GM21390 (cell line): ENCODE data around the gene CFAP299.
A peak's percentile ranks its signal among the peaks of the same experiment; 100 is the strongest.
"Not testable (repeated sequence)": the region's sequence is repeated elsewhere in the genome, so short reads cannot be mapped to it uniquely, and the experiment has no call there.

Experiments used
- ATAC-seq: cut with Tn5 transposase; IDR thresholded peaks from one replicate; pipeline ENCODE4 v1.9.1; 2021; ENCODE audit not compliant: unreplicated experiment

Gene CFAP299

DNA sequence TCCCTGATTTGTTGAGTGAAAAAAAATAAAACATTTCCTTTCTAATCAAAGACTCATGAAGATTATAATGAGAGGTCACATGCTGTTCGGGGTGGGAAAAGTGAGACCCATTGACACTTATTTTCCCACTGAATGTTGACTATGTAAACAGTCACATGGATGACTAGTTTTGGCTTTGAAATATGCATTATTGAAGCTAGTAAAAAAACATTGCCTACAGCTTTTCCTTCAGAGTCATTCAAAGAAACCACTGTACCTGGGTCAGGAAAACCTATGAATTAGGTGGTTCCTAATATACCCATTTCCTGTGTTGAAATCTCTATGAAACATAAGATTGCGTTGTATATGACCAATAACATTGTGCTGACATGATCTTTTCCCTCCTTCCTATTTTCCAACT, 251.2 kb downstream of the CFAP299 start:
- no peak for ATAC-seq

DNA sequence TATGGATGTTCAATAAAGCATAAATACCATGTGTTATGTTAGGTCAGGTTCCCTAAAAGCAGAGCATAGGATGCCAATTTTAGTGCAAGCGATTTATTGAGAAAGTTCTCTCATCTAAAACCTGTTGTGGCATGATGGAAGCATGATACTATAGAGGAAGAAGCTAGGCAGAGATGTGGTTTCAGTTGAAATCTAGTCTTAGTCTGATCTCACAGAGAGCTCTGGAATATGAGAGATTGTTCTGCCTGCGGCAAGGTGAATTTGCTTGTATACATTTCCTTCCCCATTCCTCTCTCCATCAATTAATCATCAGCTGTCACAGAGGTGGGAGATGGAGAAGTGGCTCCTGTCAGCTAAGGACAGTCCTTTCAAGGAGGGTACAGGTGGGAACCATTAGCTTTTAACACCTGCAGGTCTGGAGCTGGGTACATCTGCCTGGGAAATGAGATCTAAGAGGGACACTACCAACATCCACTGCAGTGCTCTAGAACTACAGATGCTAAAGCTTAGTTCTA, 252.4 kb downstream of the CFAP299 start:
- ATAC-seq: no peak

- ATAC-seq: peak; percentile 74
These were observed 257.4 kb downstream of the CFAP299 start for GRCh38 chr4:80592950-80593349.

DNA sequence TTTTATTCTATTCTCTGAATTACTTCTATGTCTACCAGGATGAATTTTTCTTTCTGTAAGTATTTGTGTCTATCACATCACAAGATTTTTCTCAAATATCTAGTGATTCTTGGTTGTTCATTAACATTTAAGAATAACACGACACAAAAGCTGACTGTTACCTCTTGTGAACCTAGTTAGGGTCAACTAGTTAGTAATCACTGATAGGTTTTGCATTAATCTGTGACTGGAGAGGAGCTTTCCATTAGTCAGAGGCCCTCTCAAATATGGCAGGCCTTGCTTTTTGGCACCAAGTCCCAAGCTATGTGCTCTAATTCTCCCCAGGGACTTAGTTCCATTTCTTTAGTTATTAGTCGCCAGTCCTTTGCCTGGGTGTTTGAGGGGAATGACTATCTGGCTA, 259.2 kb downstream of the CFAP299 start:
- no peak for ATAC-seq

- ATAC-seq: no peak
These were observed 272.9 kb downstream of the CFAP299 start for GRCh38 chr4:80608281-80608980.

DNA sequence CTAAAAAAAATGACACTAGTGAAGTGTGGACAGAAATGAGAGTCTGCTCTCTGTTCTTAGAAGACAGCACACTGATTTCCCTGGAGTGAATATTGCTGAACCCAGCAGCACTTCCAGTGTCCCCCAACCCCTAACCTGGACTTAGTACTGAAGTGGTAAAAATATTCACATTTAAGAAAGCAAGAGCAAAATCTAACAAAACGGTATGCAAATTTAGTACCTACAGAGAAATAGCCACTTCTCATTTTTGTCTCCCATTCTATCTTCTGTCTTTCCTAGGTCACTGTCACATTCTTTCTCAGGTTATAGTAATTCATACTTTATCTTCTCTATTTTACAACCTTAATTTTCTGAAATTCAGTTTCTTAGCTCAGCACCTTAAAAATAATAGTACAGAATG, 274.7 kb downstream of the CFAP299 start:
- no peak for ATAC-seq

DNA sequence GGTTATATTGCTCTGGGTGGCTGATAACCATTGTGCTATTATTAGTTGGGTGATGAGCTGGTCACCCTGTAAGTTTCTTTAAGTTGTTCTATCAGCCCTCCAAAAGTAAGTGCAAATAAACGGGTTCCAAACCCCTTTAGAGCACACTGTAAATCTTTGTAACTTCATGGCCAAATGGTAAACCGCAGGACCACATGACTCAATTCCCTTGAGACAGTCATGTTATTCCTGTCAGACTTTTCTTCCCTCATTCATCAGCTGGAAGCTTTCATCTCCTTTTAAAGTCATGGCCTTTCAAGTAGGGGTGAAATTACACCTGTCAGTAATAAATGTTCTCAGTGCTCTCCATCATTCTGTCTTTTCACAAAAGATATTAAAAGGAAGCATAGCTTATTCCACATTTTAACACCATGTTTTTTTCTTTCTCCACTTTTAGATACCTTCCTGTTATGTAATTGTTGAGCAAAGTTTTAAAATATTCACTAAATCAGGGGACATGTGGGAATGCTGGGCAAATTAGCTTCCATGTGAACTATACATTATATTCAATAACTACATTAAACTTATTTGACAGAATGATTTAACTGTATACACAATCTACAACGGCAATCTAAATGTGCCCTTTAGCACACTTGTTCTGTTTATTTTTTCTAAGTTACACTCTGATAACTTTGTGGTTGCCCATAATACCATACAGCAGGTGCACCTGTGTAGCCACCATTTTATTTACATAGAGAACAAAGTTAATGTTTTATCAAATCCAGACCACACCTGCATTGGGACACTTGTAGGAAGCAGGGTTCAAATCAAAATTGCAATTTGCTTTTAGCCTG, 275.5 kb downstream of the CFAP299 start:
- ATAC-seq: peak; percentile 79

DNA sequence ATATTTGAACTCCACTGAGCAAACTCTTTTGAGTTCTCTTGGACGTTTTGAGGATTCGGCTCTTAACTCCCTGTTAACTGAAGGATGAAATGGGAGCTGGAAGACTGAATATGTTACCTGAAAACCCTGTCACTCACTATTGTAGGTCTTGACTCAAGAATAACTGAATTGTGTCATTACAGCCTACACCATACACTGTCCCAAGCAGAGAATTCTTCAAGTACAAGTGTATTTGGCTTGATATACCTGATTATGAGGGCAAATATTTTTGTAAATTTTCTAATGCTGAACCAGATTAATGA, 276.1 kb downstream of the CFAP299 start:
- peak; percentile 5 for ATAC-seq

- no peak for ATAC-seq
These were observed 277.9 kb downstream of the CFAP299 start for GRCh38 chr4:80613470-80613869.

DNA sequence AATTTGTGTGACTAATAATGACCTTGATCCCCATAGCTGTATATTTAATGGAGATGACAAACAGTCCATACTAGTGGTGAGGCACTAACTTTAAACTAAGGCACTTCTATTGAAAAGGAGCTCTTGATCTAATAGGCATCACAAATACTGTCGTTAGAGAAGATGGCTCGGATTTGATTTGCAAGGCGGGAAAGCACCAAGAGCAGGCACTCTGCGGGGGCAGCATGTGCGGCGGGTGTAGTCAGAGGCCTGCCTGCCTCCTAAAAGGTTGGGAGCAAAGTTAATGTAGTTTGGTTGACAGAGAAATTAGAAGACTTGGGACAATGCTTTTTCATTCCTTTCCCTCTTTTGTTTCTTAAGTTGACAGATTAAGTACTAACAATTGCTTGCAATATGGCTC, 278.8 kb downstream of the CFAP299 start:
- no peak for ATAC-seq

- ATAC-seq: no peak
These were observed 279.6 kb downstream of the CFAP299 start for GRCh38 chr4:80615099-80615498.

DNA sequence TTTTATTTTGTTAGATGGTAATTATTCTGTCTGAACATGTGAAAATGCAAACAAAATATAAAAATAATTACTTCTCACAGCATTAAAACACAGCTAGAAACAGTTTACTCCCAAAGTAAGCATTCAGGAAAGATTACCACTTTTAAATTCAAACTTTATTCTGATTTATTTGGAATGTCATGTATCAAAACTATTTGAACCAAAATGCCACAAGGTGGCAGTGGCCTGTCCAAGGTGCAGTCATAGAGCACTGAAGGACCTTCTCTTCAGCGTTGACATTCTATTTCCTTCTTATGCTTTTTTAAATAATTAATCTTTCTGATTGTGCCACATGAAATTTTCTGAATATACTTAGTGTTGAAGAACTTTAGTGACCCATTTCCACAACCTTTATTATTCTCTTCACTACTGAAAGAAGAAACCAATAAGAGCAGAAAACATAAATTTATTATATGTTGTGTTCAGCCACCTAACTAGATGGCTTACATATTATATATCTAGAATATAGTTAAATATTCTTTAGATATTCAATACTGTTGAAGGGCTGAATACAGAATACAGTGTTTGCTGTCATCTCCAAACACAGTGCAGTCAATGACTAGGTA, 283.6 kb downstream of the CFAP299 start:
- no peak for ATAC-seq

GRCh38 chr4:80631861-80632260, 296.3 kb downstream of the CFAP299 start:
- no peak for ATAC-seq

- ATAC-seq: no peak
These were observed 301.7 kb downstream of the CFAP299 start for GRCh38 chr4:80637190-80637589.

DNA sequence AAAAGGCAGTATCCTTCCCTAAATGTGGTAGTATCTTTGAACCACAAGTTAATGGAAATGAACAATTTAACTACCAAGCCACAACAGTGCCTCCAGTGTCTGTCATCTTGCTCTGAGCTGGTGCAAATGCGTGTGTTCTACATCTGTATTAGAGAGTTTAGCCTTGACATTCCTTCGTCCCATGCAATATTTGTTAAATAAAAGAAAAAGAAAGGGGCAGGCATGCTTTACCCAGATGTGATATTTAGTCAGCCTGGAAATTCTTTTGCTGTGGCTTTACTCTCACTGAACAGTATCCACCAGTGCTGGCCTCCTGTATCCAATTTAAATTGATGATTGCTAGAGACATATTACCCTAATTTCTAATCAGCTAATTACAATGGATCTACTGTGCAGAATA, 310.5 kb downstream of the CFAP299 start:
- no peak for ATAC-seq

DNA sequence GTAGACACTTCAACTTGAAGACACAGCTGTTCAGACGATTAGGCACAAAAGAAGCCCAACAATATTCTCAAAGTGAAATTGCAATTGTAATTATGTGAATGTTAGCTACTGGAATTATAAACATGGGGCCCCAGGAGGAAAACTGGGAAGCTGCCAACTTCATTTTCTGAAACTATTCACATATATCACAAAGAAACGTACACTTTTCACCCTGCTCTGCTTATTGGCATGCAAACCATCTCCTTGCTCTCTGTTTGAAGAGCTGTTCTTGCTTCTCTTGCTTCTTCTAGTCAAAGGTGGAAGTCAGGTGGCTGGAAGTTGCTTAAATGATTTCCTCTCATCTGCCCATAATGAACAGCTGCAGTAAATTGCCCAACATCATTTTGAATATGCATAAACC, 320.1 kb downstream of the CFAP299 start:
- no peak for ATAC-seq

GRCh38 chr4:80670118-80670517, 334.6 kb downstream of the CFAP299 start:
- not testable (repeated sequence) for ATAC-seq

- no peak for ATAC-seq
These were observed 342.9 kb downstream of the CFAP299 start for GRCh38 chr4:80678413-80678812.

DNA sequence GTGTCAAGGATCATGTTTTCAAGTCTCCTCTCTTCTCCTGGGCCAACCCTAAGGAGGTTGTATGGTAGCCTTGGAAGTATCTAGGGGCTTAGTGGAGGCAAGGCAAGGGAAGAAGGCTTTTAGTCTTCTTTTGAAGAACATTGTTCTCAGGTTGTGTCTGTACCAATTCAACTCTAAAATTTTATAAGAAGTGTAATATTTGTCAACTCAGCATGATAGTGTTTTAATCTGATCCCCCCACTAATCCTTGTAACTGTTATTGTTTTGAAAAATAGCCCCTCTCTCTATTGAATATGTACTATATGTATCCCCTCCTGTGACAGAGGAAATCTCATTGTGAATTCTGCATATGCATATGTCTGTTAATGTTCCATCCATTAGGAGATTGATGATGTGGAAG, 345.4 kb downstream of the CFAP299 start:
- no peak for ATAC-seq

DNA sequence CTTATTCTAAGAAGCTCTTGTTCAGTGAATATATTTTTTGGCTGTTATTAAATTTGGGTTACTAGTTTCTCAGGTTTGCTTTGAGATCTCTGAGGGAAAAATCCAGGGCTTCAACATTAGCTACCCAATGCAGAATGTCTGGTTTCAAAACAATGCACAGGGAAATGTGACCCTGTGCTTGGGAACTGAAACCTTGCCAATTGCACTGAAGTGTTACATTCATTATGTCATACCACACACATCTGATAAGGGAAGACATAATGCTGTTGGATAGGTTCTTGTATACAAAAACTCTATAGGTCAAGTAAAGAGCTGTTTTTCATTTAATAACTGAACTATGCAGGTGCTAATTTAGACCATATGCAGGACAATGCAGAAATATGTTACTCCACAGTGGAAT, 349.7 kb downstream of the CFAP299 start:
- no peak for ATAC-seq

DNA sequence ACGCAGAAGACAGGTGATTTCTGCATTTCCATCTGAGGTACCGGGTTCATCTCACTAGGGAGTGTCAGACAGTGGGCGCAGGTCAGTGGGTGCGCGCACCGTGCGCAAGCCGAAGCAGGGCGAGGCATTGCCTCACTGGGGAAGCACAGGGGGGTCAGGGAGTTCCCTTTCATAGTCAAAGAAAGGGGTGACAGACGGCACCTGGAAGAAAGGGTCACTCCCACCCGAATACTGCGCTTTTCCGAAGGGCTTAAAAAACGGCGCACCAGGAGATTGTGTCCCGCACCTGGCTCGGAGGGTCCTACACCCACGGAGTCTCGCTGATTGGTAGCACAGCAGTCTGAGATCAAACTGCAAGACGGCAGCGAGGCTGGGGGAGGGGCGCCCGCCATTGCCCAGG, 352.2 kb downstream of the CFAP299 start:
- ATAC-seq: not testable (repeated sequence)

DNA sequence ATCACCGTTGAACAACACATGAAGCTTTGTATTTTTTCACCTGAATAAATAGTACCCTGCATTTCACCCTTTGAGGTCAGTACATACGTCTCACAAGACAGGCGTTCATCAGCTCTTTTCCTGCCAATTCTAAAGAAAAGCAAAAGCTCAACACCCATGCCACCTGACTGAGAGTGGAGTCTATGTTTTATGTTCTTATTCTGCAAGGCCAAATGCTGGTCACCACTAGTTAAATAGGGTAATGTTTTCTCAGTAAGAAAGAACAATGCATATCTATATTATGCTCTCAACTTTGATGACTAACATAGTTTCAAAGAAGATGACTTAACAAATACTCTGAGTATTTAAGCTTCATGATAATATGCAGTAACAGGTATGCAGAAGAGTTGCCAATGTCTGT, 358.6 kb downstream of the CFAP299 start:
- no peak for ATAC-seq
